Adipose tissue (tissue), 3 donors: ENCODE measurements around the gene TOP3A. TPM values are rescaled to one million over a fixed set of nuclear protein-coding genes. Genes with fewer than 3 reads are reported as not detected.
"Not testable (repeated sequence)": the region's sequence is repeated elsewhere in the genome, so short reads cannot be mapped to it uniquely, and the experiment has no call there.

ENCODE experiments used
- H3K27ac ChIP-seq: one replicate; pipeline ENCODE4 v1.5.1; 2013; ENCODE audit warnings: low read depth, low read length
- WGBS, 3 donors: extraction: QIAGEN DNeasy Blood & Tissue Kit; methylation state at CpG; one replicate each; pipeline ENCODE4 v1.1.7; 2013; 5-methylcytosine and 5-hydroxymethylcytosine counted together
- polyA plus RNA-seq, 3 donors: library from polyadenylated mRNA; stranded (reverse); fragments of 200-250 nt; gene quantifications; one replicate each; pipeline ENCODE4 v1.2.3, GENCODE V29; 2013
- donor health status: healthy with polysubstance abuse.
- donor health status: Bipolar disorder and iron deficiency.
- donor health status: healthy.

Gene TOP3A
- polyA plus RNA-seq, 3 donors, result 6.5 to 16.6 (median 12.5) TPM

DNA sequence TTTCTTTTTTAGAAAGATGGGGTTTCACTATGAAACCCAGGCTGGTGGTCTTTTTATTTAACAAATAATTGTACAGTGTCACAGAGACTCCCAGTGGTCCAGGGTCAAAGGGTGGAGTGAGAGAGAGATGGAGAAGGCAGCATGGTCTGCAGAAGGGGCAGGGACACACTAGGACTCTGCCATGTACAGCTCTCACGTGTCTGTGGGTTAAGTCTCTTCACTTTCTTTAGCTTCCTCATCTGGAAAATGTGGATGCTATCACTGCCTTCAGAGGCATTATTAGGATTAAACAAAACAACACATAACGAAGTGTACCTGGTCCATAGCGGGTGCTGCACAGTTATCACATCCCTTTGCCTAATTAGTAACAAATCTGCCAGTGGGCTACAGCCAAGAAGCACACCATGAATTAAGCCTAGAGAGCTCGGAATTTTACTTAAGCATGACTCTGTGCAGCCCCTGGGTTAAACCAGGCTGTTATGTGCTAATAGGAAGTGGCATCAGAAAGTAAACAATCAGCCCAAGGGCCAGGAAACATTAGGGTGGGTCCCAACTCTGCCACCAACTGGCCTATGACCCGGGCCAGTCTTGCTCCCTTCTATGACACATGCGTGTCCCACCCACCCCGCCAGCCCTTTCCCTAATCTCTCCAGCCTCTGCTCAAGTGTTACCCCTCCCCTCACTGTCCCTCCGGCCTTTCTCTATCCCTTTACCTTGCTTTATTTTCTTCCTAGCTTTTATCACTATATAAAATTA is 13.9 kb downstream of the TOP3A start:
- no peak overlapping the region for H3K27ac ChIP-seq
- WGBS, 3 donors, result 67 to 88% (median 70%) methylated on average over 8 of the region's 8 CpGs

DNA sequence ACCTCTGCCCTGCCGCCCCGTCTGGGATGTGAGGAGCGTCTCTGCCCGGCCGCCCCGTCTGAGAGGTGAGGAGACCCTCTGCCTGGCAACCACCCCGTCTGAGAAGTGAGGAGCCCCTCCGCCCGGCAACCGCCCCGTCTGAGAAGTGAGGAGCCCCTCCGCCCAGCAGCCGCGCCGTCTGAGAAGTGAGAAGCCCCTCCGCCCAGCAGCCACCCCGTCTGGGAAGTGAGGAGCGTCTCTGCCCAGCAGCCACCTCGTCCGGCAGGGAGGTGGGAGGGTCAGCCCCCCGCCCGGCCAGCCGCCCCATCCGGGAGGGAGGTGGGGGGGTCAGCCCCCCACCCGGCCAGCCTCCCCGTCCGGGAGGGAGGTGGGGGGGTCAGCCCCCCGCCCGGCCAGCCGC is 16.7 kb downstream of the TOP3A start:
- 92 to 100% methylated on average over 8 to 24 of the region's 30 CpGs; no CpG with 5 or more reads in 1 of the 3 donors for WGBS, 3 donors
- not testable (repeated sequence) for H3K27ac ChIP-seq

DNA sequence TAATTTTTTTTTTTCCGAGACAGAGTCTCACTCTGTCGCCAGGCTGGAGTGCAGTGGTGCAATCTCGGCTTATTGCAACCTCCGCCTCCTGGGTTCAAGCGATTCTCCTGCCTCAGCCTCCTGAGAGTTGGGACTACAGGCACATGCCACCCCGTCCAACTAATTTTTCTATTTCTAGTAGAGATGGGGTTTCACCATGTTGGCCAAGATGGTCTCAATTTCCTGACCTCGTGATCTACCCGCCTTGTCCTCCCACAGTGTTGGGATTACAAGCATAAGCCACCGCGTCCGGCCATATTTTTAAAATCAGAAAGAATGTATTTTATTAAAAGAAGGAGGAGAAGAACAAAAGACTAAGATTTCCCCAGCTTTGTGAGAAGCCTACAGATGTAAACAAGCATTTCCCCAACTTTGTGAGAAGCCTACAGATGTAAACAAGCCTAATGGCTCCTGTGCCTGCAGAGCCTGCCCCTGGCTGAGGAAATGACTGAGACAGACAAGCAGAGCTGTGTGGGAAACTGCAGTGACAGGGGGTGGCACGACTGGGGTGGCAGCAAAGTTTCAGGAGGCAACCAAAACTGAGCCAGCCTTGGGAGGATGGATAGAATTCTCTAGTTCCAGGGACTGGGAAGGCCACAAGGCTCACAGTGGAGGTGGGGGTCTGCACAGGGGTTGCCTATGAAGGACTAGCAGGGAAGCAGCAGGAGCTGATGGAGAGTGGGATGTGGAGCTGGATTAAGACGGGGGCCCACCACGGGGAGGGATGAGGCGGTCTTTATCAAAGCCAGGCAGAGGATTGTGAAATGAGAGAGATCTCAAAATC is 22.9 kb downstream of the TOP3A start:
- H3K27ac ChIP-seq, result no peak overlapping the region
- 89 to 95% (median 89%) methylated on average over 15 of the region's 15 CpGs for WGBS, 3 donors

DNA sequence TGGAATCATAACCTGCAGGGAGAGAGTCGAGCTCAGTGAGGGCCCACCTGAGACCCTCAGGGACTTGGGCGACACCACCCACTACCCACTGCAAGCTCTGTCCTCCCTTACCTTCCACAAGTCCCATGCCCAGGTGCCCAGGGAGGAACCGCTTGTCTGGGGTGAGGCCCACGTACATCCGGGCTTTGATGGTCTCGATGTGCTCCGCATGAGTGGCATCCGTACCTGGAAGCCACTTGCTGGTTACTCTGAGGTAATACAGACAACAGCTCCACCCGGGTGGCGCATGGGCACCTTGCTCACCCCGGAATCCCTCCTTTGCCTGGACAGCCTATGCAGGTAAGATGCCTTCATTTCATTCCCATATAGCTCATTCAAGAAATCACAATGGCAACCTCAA is 29.5 kb downstream of the TOP3A start:
- 90 to 97% (median 95%) methylated on average over 11 of the region's 11 CpGs for WGBS, 3 donors
- H3K27ac ChIP-seq, result no peak overlapping the region

DNA sequence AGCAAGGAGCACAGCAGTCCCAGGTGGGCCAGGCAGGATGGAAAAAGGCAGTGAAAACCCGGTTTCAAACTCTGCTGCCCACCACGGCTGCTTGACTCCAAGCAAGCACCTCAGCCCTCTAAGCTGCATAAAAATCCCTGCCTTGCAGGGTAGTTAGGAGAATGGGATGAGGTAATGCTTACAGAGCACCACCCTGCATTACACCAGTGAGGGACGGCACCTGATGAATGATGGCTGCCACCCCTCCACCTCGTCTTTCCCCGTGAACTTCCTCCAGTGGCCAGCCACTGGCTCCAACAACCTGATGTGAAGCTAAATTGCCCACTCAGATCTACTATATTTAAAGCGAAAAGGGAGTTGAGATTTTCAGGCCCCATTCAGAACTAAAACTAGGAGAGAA is 33.0 kb downstream of the TOP3A start:
- 87 to 92% (median 92%) methylated on average over 6 of the region's 6 CpGs for WGBS, 3 donors
- no peak overlapping the region for H3K27ac ChIP-seq

DNA sequence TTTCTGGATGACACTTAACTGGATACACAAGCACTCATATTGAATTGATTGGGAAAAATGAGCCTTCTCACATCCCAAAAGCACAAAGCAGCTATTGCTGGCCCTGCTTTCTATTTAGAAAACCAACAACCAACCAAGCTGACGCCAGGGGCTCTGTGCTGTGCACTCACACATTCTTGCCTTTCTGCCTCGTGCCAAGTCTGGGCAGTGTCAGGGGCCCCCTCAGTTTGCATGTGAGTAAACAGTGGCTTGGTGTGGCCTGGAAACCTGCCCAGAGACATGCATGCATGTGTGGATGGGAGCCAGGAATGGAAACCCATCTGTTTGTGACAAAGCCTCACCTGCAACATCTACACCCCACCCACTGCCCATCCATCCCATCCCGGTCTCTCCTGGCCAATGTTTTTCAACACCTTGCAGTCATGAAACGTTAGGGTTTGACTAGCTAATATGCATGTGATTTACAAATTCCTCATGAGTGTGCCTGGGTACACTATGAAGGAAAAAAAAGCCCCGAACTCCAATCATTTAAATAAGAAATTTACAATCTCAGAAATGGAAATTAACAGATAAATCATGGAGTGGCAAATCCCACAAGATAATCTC is 33.9 kb downstream of the TOP3A start:
- no peak overlapping the region for H3K27ac ChIP-seq
- WGBS, 3 donors, result 54 to 79% (median 72%) methylated on average over 5 of the region's 5 CpGs

DNA sequence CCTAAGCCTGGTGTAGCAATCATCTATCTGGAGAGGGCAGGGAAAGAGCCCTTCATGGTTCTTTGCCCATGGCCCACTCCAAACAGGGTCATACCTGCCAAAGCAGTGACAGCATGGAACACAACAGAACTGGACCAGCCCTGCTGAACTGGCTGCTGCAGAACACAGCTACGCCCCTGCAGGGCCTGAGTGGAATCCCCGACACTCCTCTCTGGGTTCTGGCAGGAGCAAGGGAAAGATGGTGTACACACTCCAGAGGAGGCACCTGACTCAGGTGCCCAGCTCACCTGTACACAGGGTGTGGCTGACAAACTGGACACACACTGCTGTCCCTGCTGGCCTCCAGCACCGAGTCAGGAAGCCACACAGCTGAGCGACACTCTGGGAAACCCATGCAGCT is 34.5 kb downstream of the TOP3A start:
- H3K27ac ChIP-seq, result no peak overlapping the region
- 92 to 97% (median 95%) methylated on average over 4 of the region's 4 CpGs for WGBS, 3 donors

DNA sequence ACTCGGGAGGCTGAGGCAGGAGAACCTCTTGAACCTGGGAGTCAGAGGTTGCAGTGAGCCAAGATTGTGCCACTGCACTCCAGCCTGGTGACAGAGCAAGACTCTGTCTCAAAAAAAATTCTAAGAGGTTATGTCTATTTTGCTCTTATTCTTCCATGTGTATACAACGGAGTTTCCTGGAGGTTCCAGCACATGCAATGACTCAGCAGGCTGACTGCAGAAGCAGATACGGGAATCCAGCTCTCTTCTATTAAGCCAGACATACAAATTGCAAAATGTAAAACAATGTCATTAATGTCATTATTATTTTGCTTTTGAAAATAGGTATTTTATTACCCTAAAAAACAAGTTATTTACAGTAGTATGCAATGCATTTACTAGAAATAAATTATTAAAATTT is 35.9 kb downstream of the TOP3A start:
- H3K27ac ChIP-seq, result no peak overlapping the region
- 77 to 87% (median 83%) methylated on average over 3 of the region's 3 CpGs for WGBS, 3 donors

DNA sequence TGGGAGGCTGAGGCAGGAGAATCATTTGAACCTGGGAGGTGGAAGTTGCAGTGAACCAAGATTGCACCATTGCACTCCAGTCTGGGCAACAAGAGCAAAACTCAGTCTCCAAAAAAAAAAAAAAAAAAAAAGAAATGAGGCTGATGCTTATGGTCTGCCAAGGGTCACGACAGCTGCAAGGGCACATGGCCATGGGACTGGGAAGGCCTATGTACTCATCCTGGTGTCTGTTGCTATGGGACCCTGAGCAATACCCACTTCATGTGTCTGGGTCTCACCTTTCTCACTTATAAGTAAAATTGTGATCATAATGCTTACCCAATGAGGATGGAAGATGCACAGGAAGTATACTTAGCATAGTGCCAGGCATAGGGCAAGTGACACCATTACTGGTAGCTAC is 37.7 kb downstream of the TOP3A start:
- 84 to 92% (median 88%) methylated on average over 1 of the region's 1 CpG for WGBS, 3 donors
- H3K27ac ChIP-seq, result no peak overlapping the region

DNA sequence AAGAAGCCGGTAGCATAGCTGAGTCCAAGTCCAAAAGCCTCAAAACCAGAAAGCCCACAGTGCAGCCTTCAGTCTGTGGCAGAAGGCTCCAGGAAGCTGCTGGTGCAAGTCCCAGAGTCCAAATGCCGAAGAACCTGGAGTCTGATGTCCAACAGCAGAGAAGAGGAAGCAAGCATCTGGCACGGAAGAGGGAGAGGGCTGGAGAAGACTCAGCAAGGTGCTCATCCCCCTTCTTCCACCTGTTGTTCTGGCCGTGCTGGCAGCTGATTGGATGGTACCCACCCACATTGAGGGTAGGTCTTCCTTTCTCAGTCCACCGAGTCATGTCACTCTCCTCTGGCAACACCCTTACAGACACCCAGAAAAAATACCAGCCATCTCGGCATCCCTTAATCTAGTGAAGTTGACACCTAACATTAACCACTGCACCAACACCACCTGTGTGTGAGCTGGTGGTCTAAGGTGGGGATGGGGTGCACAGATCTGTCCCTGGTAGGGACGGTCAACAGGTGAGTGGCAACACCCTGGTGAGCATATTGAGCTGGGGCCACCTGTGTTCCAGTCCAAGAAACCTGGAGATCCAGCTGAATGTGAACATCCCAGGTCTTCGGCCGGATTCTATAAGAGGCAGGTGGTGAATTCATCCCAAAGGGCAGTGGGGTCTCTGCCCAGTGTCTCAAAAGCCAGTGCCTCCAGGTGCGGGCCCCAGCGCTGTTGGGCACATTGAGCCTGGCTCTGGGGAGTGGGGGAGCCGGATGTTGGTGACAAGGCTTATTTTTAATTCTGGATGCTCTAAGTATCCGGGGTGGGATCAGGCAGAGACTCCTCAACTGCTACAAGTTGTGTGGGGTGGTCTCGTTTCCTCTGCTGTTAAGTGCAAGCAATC is 44.5 kb downstream of the TOP3A start:
- H3K27ac ChIP-seq, result no peak overlapping the region
- WGBS, 3 donors, result 85 to 88% (median 85%) methylated on average over 14 of the region's 14 CpGs

DNA sequence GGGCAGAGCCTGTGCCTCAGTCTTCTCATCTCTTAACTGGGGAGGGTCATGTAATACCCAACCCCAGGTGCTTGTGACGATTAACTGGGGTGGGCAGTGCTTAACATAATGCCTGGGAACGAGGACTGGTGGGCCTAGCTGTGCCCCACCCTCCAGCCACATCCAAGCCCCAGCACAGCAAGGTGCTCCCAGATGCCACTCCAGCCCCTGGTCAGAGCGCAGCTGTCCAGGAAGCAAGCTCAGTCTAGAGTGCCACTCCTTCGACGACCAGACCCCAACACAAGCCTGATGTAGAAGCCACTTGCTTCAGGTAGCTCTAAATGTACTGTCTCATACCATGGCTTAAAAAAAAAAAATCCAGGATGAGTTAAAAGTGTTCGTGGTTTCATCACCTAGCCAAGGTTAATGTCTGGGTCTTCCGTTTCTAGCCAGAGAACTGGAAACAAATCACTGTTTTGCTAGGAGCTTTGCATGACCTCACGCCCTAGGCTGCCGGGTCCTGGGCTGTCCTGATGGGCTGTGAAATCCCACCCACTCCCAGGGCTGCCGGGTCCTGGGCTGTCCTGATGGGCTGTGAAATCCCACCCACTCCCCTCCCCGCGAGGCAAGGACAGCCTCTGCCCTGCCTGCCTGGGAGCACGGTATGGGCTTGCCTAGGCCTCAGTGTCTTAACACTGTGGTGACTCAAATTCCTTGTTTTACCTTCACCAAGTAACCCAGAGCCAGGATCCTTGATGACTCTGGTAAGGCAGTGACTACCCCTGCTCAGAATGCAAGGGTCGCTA is 46.7 kb downstream of the TOP3A start:
- WGBS, 3 donors, result 55 to 59% (median 55%) methylated on average over 14 of the region's 14 CpGs
- no peak overlapping the region for H3K27ac ChIP-seq

DNA sequence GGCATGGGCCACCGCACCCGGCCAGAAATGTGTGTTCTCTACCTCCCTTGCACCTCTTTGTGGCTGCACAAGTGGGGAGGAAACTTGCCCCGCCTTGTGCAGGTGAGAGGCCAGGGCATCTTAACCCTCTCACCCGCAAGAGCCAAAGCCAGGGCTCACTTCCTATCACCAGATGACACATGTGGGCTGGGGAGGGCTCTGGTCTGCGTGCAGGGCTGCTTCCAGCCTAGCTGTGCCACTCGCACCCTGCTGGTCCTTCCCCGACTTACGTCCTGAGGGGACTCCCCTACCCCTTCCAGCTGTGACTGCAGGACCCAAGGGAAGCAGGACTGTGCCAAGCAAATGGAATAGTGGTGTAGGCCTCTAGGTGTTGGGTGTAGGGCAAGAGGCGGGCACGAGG is 47.4 kb downstream of the TOP3A start:
- H3K27ac ChIP-seq, result no peak overlapping the region
- WGBS, 3 donors, result 80 to 83% (median 82%) methylated on average over 10 of the region's 10 CpGs

DNA sequence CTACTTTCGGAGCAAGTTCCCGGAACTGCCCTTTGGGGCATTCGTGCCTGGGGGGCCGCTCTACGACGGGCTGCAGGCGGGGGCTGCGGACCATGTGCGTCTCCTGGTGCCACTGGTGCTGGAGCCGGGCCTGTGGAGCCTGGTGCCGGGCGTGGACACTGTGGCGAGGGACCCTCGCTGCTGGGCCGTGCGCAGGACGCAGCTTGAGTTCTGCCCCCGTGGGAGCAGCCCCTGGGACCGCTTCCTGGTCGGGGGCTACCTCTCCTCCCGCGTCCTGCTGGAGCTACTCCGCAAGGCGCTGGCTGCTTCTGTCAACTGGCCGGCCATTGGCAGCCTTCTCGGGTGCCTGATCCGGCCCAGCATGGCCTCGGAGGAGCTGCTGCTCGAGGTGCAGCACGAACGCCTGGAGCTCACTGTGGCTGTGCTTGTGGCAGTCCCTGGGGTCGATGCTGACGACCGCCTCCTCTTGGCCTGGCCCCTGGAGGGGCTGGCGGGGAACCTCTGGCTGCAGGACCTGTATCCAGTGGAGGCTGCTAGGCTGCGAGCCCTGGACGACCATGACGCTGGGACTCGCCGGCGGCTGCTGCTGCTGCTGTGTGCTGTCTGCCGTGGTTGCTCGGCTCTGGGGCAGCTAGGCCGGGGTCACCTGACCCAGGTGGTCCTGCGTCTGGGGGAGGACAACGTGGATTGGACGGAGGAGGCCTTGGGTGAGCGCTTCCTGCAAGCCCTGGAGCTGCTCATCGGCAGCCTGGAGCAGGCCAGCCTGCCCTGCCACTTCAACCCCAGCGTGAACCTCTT is 50.7 kb downstream of the TOP3A start:
- H3K27ac ChIP-seq, result no peak overlapping the region
- 92 to 94% (median 93%) methylated on average over 40 to 50 of the region's 50 CpGs for WGBS, 3 donors

DNA sequence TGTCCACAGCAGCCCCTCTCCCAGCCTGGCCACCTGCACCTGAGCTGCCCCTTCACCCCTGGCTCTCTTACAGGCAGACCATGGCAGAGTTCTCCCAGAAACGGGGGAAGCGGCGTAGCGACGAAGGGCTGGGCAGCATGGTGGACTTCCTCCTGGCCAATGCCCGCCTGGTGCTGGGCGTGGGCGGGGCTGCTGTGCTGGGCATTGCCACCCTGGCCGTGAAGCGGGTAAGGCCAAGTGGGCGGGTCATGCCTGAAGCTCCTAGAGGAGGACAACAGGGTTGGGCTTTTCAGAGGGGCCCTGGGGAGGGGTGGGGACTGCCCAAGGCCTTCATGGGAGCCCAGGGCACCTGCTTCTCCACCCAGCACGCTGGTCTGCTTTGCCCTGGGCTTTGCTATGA is 52.2 kb downstream of the TOP3A start:
- 44 to 89% (median 88%) methylated on average over 12 of the region's 12 CpGs for WGBS, 3 donors
- no peak overlapping the region for H3K27ac ChIP-seq

DNA sequence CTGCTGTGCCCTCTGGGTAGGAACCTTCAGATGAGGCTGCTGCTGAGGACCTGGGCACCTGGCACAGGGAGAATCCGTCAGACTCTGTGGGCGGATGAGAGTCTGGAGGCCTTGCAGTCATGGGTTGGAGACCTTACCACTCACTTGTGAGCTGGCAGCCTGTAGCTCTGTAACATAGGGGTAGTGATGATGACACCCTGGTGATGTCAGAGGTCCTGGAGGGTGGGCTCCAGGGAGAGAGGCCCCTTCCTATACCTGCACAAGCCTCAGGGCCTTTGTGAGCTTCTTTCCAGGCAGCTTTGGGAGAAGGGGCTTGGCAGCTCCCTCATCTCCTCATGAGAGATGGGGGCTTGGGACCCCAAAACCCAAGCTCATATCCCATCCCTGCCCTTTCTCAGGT is 52.7 kb downstream of the TOP3A start:
- WGBS, 3 donors, result 72 to 88% (median 86%) methylated on average over 2 of the region's 2 CpGs
- no peak overlapping the region for H3K27ac ChIP-seq

DNA sequence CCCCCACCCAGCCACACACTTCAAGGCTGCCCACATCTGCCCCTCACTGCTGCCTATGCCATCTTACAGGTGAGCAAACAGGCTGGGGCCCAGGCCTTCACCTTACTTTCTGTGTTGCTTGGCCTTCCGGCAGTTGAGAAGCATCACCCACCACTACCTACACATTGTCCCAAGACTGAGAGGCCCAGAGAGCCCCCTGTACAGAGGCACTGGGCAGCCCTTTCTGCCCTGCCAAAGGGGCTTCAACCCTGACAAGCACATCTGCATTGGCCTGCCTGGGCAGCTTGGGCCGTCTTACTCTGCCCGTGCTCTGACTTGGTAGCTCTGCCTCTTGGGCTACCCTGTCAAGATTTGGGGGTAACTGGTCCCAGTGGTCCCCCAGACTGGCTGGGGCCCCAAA is 53.1 kb downstream of the TOP3A start:
- H3K27ac ChIP-seq, result no peak overlapping the region
- 63 to 98% (median 89%) methylated on average over 3 of the region's 3 CpGs for WGBS, 3 donors

DNA sequence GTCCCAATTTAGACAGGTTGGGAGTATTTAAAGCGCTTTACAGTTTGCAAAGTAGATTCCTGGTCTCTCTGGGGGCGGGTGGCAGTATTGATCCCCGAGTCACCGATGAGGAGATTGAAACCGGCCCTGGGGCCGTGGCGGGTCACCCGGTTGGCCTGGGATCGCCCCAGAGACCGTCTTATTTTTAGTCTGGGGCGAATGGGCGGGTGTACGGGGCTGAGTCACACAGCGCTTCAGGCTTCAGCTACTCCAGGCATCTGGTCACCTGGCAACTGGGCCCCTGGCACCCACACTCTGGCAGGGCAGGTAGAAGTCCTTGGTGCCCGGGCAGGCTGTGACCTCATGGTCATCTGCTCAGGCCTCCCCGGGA is 53.7 kb downstream of the TOP3A start:
- WGBS, 3 donors, result 1 to 6% (median 3%) methylated on average over 16 of the region's 16 CpGs

More for the DNA sequence above, 53.7 kb downstream of the TOP3A start:
- no peak overlapping the region for H3K27ac ChIP-seq
